ENCODE data around the gene KIF21B.

The KIF21B gene

DNA sequence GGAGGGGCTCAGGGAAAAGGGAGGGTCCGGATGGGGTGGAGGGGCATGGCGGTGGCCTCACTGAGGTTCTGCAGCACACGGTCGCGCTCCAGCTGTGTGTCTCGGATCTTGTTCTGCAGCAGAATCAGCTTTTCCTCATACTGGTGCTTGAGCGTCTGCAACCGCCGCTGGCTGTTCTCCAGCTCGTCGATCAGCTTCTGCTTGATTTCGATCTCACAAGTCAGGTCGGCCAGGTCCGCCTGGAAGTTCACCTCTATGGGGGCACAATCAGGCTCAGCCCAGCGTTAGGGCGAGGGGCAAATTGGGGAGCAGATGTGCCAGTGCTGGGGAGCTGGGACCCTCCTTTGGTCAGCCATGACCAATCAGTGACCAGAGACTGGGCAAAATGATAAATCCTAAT lies 25.2 kb downstream of the KIF21B start:
- no peak for DNase-seq (ENCODE audit: extremely low read depth in 1 of 2, low read depth in 1 of 2)

DNA sequence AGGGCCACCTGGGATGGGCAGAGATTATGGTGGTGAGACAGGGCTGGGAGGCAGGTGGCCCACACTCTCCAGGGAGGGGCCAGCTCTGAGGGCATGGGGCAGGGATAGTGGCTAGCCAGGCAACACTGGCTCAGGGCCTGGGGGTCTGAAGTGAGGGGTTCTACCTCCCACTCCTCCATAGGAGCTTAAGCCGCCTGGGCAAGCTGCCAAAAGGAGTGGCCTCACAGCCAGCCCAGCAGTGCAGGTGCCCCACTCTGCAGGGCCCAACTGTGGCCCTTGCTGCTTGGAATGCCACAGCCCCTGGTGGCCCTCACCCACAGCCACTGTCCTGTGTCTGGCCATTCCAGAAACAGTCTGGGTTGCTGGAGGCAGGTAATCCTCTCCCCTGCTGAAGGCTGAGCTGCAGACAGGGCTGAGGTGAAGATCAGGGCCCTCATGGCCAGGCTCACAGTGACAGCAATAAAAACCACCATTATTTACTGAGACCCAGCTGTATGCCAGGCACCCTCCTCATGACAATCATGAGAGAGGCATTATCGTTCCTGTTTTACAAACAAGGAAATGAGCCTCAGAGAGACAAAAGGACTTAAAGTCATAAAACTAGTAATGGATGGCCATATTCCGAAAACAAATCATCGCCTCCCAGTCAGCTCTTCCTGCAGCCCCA lies 31.0 kb downstream of the KIF21B start:
- no peak for DNase-seq (ENCODE audit: extremely low read depth in 1 of 2, low read depth in 1 of 2)

GRCh38 chr1:200991097-200991614 lies 32.4 kb downstream of the KIF21B start:
- no peak for DNase-seq (ENCODE audit: extremely low read depth in 1 of 2, low read depth in 1 of 2)

DNA sequence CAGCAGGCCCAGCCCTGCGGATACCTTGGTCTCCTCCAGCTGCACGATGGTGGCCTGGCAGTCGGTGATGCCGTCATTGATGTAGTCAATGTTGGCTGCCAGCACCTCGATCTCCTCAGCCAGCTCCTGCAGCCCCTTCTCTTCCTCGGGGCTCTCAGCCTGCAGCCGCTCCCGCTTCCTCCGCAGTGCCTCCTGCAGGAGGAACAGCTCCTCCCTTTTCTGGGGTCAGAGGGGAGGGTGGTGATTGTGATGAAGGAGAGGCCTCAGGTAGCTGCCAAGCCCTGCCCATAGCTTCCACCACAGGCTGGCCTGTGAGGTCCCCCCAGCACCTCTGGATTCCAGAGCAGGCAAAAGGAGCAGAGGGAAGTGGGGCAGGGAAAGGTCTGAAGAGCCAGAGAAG lies 33.4 kb downstream of the KIF21B start:
- DNase-seq (ENCODE audit: extremely low read depth in 1 of 2, low read depth in 1 of 2): no peak

GRCh38 chr1:200989337-200989736 lies 34.2 kb downstream of the KIF21B start:
- DNase-seq (ENCODE audit: extremely low read depth in 1 of 2, low read depth in 1 of 2): no peak

DNA sequence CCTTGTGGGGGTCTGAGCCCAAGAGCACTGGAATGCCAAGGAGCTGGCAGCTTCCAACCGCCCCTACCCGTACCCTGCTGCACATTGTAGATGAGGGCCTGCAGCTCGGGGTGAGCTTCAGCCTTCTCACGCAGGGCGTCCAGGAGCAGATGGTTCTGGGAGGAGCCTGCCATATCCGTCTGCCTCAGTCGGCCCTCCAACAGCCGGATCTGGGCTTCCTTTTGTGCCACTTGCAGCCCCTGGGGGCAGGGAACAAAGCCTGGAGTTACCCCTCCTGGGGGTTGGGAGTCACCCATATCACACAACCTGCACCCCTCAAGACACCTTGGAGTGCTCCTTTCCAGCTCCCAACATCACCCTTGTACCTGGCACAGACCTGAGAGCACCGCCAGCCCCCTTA lies 34.8 kb downstream of the KIF21B start:
- no peak for DNase-seq (ENCODE audit: extremely low read depth in 1 of 2, low read depth in 1 of 2)

GRCh38 chr1:200985481-200985880 lies 38.0 kb downstream of the KIF21B start:
- DNase-seq (ENCODE audit: extremely low read depth in 1 of 2, low read depth in 1 of 2): no peak

- DNase-seq (ENCODE audit: extremely low read depth in 1 of 2, low read depth in 1 of 2): no peak
Observed at GRCh38 chr1:200983035-200983561, 40.4 kb downstream of the KIF21B start.

- no peak for DNase-seq (ENCODE audit: extremely low read depth in 1 of 2, low read depth in 1 of 2)
Observed at GRCh38 chr1:200982071-200982945, 41.2 kb downstream of the KIF21B start.

GRCh38 chr1:200981278-200981677 lies 42.2 kb downstream of the KIF21B start:
- no peak for DNase-seq (ENCODE audit: extremely low read depth in 1 of 2, low read depth in 1 of 2)

DNA sequence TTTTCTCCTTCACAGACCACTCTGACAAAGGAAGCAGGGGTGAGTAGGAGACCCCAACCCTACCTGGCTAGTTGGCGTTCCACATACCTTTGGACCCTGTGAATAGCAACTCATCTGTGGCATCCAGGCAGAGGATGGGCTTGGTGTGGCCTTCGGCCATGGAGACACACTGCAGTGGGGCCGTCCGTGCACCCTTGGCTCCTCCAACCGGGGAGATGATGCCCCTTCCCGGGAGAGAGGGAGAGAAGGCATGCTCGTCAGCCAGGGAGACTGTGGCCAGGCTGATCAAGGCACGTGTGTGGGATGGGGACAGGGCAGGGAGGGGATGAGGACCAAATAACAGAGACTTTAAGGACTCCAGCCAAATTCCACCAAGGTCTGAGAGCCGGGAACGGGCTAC lies 42.6 kb downstream of the KIF21B start:
- no peak for DNase-seq (ENCODE audit: extremely low read depth in 1 of 2, low read depth in 1 of 2)

GRCh38 chr1:200980452-200980772 lies 43.1 kb downstream of the KIF21B start:
- DNase-seq (ENCODE audit: extremely low read depth in 1 of 2, low read depth in 1 of 2): no peak

GRCh38 chr1:200979574-200980451 lies 43.7 kb downstream of the KIF21B start:
- peak; percentile 35 to 44 for DNase-seq (ENCODE audit: extremely low read depth in 1 of 2, low read depth in 1 of 2)

DNA sequence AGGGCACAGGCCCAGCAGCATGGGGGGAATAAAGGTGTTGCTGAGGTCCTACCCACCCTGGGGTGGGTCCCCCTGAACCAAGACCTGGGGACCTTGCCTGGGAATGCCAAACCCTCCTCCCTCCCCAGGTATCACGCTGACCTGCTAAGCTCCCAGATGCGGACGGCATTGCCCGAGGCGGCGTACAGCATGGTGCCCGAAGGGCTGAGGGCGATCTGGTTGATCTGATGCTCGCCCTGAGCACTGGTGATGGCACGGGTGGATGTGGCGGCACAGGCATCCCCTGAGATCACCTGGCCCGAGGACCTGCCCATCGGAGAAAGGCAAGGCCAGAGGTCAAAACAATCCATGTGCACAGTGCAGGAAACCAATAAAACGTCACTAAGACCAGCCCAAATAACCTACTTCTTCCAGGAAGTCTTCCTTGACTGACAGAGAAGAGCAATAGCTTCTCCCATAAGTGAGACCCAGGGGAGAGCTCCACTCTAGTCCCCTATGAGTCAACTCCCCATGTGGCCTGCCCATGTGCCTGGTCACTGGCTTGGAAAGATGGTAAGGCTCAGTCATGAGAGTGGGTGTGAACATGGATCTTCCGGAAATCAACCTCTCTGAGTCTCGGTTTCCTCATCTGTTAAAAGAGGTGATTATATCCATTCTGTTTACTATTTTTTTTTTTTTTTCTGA lies 46.3 kb downstream of the KIF21B start:
- DNase-seq (ENCODE audit: extremely low read depth in 1 of 2, low read depth in 1 of 2): no peak

GRCh38 chr1:200976634-200977033 lies 46.9 kb downstream of the KIF21B start:
- no peak for DNase-seq (ENCODE audit: extremely low read depth in 1 of 2, low read depth in 1 of 2)

DNA sequence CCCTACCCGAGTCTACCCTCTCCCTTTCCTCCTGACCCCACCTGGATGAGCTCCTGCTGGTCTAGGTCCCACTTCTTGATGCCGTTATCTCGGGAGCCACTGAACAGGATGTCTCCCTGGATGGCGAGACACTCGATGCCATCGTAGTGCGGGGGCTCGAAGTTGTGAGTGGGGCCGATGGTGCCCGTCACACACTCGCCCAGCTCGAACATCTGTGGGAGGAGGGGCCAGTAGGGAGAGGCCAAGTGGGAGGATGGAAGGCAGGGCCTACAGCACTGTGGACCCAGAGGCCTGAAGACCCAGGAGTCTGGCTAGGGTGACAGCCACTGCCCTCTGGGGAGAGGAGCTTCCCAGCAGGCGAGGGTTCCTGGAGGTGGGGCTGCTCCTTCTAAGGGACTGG lies 48.1 kb downstream of the KIF21B start:
- no peak for DNase-seq (ENCODE audit: extremely low read depth in 1 of 2, low read depth in 1 of 2)

GRCh38 chr1:200974711-200975110 lies 48.8 kb downstream of the KIF21B start:
- DNase-seq (ENCODE audit: extremely low read depth in 1 of 2, low read depth in 1 of 2): no peak

DNA sequence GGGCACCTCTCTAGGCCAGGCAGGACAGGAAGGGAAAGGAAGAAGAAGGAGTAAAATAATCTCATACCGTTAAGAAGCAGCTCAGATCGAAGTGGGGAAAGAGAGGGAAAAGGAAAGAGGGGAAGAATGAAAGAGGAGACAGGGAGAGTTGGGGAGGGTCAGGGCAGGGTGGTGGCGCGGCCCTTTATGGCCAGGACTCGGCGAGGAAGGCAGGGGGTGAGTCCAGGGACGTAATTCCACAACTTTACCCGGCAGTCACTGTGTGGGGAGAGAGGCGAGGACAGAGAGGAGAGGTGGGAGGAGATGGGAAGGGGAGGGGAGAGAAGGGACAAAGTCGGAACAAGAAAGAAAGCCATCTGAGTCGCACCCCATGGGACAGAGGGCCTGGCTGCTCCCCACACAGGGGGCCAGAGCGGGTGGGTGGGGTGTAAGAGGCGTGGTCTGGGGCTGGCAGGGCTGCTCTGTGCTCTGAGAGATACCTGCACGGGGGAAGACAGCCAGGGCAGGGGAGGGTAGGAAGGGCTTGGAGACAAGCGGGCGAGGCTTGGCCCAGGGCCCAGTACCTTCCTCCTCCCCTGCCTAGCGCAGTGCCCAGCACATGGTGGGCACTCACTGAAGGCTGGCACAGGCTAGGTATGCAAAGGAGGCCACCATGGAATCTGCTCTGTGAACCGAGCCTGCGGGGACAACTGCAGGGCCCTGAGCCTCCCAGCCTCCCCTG lies 49.4 kb downstream of the KIF21B start:
- DNase-seq (ENCODE audit: extremely low read depth in 1 of 2, low read depth in 1 of 2): no peak

DNA sequence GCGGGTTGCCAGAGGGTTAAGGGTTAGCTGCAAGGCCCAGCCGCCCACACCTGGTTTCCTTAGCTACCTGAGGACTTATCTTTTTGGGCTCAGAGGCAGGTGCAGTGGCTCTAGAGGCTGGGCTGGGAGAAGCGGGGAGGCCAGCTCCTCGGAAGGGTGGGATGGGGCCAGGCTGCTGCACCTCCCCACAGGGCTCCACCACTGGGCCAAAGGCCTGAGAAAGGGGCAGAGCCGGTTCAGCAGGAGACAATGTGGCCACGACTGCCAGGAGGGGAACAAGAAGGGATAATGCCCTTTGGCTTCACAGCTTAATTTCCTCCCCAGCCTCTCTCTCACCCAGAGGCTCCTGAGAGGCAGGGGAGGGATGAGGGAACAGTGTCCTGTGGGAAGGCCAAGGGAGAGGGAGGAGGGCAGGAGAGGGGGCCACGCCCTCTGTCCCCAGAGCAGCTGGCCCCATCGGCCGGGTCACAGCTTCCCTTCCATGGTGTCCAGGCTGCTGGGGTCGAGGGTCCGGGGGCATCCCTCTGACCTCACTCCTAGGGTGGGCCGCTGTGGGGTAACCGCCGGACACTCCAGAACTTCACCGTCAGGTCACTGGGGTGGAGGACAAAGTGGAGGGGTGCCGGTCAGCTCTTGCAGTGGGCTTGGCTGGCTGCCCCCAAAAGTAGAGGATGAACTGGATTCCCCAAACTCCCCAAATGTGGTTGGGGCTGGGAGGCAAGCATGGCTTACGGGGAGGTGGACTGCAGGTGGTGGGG lies 50.4 kb downstream of the KIF21B start:
- no peak for DNase-seq (ENCODE audit: extremely low read depth in 1 of 2, low read depth in 1 of 2)
